ENCODE results near the gene GUSB. TPM values are rescaled to one million over a fixed set of nuclear protein-coding genes. Genes with fewer than 3 reads are reported as not detected.

Gene GUSB
- total RNA-seq, 2 donors from 2014 or later, result 51.7 to 52.9 TPM

GRCh38 chr7:65938336-65938895, 43.6 kb downstream of the GUSB start:
- DNase-seq, result no peak
- Mint-ChIP-seq H3K27ac (no peak overlapping the region), H3K9me3 (no peaks in the 10 kb centered on the region), H3K36me3 (ENCODE audit: insufficient read depth in 2 of 2) (peaks cover 2 to 24% of the 10 kb centered on the region in 2 donors), H3K4me1 (ENCODE audit: low read depth) (peaks cover 19% of the 10 kb centered on the region), H3K27me3 (ENCODE audit: low read depth) (no peaks in the 10 kb centered on the region), H3K4me3 (no peak overlapping the region)
- ATAC-seq (replicated peaks in 1 of 2), result no peak

- H3K9me3 Mint-ChIP-seq, result no peaks in the 10 kb centered on the region
- peaks cover 2 to 26% of the 10 kb centered on the region in 2 donors for H3K36me3 Mint-ChIP-seq (ENCODE audit: insufficient read depth in 2 of 2)
- H3K4me3 Mint-ChIP-seq, result no peak overlapping the region
- no peaks in the 10 kb centered on the region for H3K27me3 Mint-ChIP-seq (ENCODE audit: low read depth)
- ATAC-seq (replicated peaks in 1 of 2), result no peak
- peaks cover 19% of the 10 kb centered on the region for H3K4me1 Mint-ChIP-seq (ENCODE audit: low read depth)
- H3K27ac Mint-ChIP-seq, result peak overlapping the region; percentile 22
- no peak for DNase-seq
These were observed 44.7 kb downstream of the GUSB start for GRCh38 chr7:65937296-65937695.

GRCh38 chr7:65931685-65932084, 50.3 kb downstream of the GUSB start:
- no peak overlapping the region for H3K4me3 Mint-ChIP-seq
- DNase-seq, result no peak
- no peaks in the 10 kb centered on the region for H3K27me3 Mint-ChIP-seq (ENCODE audit: low read depth)
- peaks cover 6% of the 10 kb centered on the region for H3K4me1 Mint-ChIP-seq (ENCODE audit: low read depth)
- H3K9me3 Mint-ChIP-seq, result no peaks in the 10 kb centered on the region
- H3K36me3 Mint-ChIP-seq (ENCODE audit: insufficient read depth in 2 of 2), result peaks cover 2 to 13% of the 10 kb centered on the region in 2 donors
- ATAC-seq (replicated peaks in 1 of 2), result no peak
- H3K27ac Mint-ChIP-seq, result no peak overlapping the region

GRCh38 chr7:65927489-65928448, 54.2 kb downstream of the GUSB start:
- H3K9me3 Mint-ChIP-seq, result no peaks in the 10 kb centered on the region
- ATAC-seq (replicated peaks in 1 of 2), result no peak
- no peaks in the 10 kb centered on the region for H3K27me3 Mint-ChIP-seq (ENCODE audit: low read depth)
- H3K36me3 Mint-ChIP-seq (ENCODE audit: insufficient read depth in 2 of 2), result peaks cover 2% of the 10 kb centered on the region in 2 donors
- H3K4me3 Mint-ChIP-seq, result no peak overlapping the region
- no peak overlapping the region for H3K27ac Mint-ChIP-seq
- no peak for DNase-seq
- H3K4me1 Mint-ChIP-seq (ENCODE audit: low read depth), result no peaks in the 10 kb centered on the region

- H3K27me3 Mint-ChIP-seq (ENCODE audit: low read depth), result no peaks in the 10 kb centered on the region
- H3K36me3 Mint-ChIP-seq (ENCODE audit: insufficient read depth in 2 of 2), result no peaks in the 10 kb centered on the region
- H3K27ac Mint-ChIP-seq, result no peak overlapping the region
- no peaks in the 10 kb centered on the region for H3K9me3 Mint-ChIP-seq
- ATAC-seq (replicated peaks in 1 of 2) (no peak), DNase-seq (no peak)
- no peak overlapping the region for H3K4me3 Mint-ChIP-seq
- H3K4me1 Mint-ChIP-seq (ENCODE audit: low read depth), result no peaks in the 10 kb centered on the region
These were observed 55.4 kb downstream of the GUSB start for GRCh38 chr7:65926588-65926987.

- Mint-ChIP-seq H3K9me3 (no peaks in the 10 kb centered on the region), H3K4me3 (no peak overlapping the region), H3K4me1 (ENCODE audit: low read depth) (no peaks in the 10 kb centered on the region), H3K27me3 (ENCODE audit: low read depth) (no peaks in the 10 kb centered on the region), H3K27ac (no peak overlapping the region), H3K36me3 (ENCODE audit: insufficient read depth in 2 of 2) (no peaks in the 10 kb centered on the region)
- no peak for DNase-seq
- no peak for ATAC-seq (replicated peaks in 1 of 2)
These were observed 57.0 kb downstream of the GUSB start for GRCh38 chr7:65925040-65925439.

GRCh38 chr7:65924193-65924592, 57.8 kb downstream of the GUSB start:
- DNase-seq (no peak), ATAC-seq (replicated peaks in 1 of 2) (no peak)
- H3K9me3 Mint-ChIP-seq, result no peaks in the 10 kb centered on the region
- H3K36me3 Mint-ChIP-seq (ENCODE audit: insufficient read depth in 2 of 2), result no peaks in the 10 kb centered on the region
- H3K27me3 Mint-ChIP-seq (ENCODE audit: low read depth), result no peaks in the 10 kb centered on the region
- H3K4me3 Mint-ChIP-seq, result no peak overlapping the region
- H3K4me1 Mint-ChIP-seq (ENCODE audit: low read depth), result no peaks in the 10 kb centered on the region
- no peak overlapping the region for H3K27ac Mint-ChIP-seq

GRCh38 chr7:65923316-65923715, 58.7 kb downstream of the GUSB start:
- H3K27me3 Mint-ChIP-seq (ENCODE audit: low read depth), result no peaks in the 10 kb centered on the region
- H3K36me3 Mint-ChIP-seq (ENCODE audit: insufficient read depth in 2 of 2), result no peaks in the 10 kb centered on the region
- DNase-seq (no peak), ATAC-seq (replicated peaks in 1 of 2) (no peak)
- no peak overlapping the region for H3K27ac Mint-ChIP-seq
- no peaks in the 10 kb centered on the region for H3K9me3 Mint-ChIP-seq
- no peak overlapping the region for H3K4me3 Mint-ChIP-seq
- H3K4me1 Mint-ChIP-seq (ENCODE audit: low read depth), result no peaks in the 10 kb centered on the region

GRCh38 chr7:65915921-65916657, 65.9 kb downstream of the GUSB start:
- no peak for DNase-seq
- Mint-ChIP-seq H3K4me1 (ENCODE audit: low read depth) (no peaks in the 10 kb centered on the region), H3K27ac (no peak overlapping the region), H3K36me3 (ENCODE audit: insufficient read depth in 2 of 2) (peaks cover 0 to 4% of the 10 kb centered on the region in 2 donors), H3K9me3 (no peaks in the 10 kb centered on the region), H3K4me3 (no peak overlapping the region), H3K27me3 (ENCODE audit: low read depth) (no peaks in the 10 kb centered on the region)
- ATAC-seq (replicated peaks in 1 of 2), result no peak

GRCh38 chr7:65912237-65912636, 69.8 kb downstream of the GUSB start:
- DNase-seq (no peak), ATAC-seq (replicated peaks in 1 of 2) (no peak)
- no peak overlapping the region for H3K4me3 Mint-ChIP-seq
- H3K27me3 Mint-ChIP-seq (ENCODE audit: low read depth), result no peaks in the 10 kb centered on the region
- H3K9me3 Mint-ChIP-seq, result no peaks in the 10 kb centered on the region
- H3K36me3 Mint-ChIP-seq (ENCODE audit: insufficient read depth in 2 of 2), result peaks cover 0 to under 1% of the 10 kb centered on the region in 2 donors
- H3K4me1 Mint-ChIP-seq (ENCODE audit: low read depth), result no peaks in the 10 kb centered on the region
- no peak overlapping the region for H3K27ac Mint-ChIP-seq

Other genes starting within 250 kb of the GUSB start
- gene VKORC1L1, start 109.1 kb downstream of the GUSB start, total RNA-seq, result 10 to 100 TPM; 13.1 to 14.1 TPM
- 10 to 100 TPM; 13.8 to 16.6 TPM for gene ASL, start 93.6 kb upstream of the GUSB start, total RNA-seq
- 10 to 100 TPM; 36.3 to 48.8 TPM for gene CRCP, start 132.6 kb upstream of the GUSB start, total RNA-seq
- 1 to 10 TPM; 2.1 to 2.3 TPM for gene TPST1, start 223.1 kb upstream of the GUSB start, total RNA-seq

Data from activated T-cell treated with anti-CD3 and anti-CD28 coated beads, Interleukin-2, amount 50 U/mL, for 72 hours (primary cell).